Measurements from ENCODE around the gene PRCP.
"Not testable (repeated sequence)": the region's sequence is repeated elsewhere in the genome, so short reads cannot be mapped to it uniquely, and the experiment has no call there.

The PRCP gene

GRCh38 chr11:82900277-82901164 lies at the start of gene PRCP:
PRCP (minus strand) TSS chr11:82900430; CDS start chr11:82900402, 28 bp downstream.
- peak; percentile 76 for DNase-seq

DNA sequence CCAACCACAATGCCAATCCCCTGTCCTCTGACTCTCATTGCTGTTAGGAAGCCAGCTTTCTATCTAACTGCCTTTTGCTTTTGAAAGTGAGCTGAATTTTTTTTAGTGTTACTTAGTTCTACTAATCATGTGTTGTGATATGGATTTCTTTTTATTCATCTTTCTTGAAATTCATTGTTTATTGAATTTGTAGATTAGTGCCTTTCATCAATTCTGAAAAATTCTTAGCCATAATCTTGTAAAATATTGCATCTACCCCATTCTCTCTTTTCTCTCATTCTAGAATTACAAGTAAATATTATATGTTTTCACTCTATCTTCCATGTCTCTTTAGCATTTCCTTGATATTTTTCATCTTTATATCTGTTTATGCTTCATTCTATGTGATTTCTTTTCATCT lies 49.1 kb upstream of the PRCP start:
- DNase-seq, result no peak

GRCh38 chr11:82945682-82946081 lies 45.5 kb upstream of the PRCP start:
- DNase-seq, result no peak

DNA sequence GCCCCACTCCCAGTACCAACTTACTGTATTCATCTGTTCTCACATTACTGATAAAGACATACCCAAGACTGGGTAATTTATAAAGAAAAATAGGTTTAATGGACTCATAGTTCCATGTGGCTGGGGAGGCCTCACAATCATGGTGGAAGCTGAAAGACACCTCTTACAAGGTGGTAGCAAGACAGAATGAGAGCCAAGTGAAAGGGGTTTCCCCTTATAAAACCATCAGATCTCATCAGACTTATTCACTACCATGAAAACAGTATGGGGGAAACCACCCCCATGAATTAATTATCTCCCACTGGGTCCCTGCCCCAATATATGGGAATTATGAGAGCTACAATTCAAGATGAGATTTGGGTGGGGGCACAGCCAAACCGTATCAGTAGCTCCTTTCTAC lies 44.8 kb upstream of the PRCP start:
- DNase-seq, result not testable (repeated sequence)

DNA sequence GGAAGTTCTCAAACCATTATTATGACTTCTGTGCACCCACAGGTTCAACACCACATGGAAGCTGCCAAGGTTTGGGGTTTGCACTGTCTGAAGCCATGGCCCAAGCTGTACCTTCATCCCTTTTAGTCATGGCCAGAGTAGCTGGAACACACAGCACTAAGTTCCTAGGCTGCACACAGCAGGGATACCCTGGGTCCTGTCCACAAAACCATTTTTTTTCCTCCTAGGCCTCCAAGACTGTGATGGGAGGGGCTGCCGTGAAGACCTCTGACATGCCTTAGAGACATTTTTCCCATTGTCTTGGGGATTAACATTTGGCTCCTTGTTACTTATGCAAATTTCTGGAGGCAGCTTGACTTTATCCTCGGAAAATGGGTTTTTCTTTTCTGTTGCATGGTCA lies 44.0 kb upstream of the PRCP start:
- DNase-seq, result no peak

- not testable (repeated sequence) for DNase-seq
Observed at GRCh38 chr11:82943430-82943829, 43.2 kb upstream of the PRCP start.

DNA sequence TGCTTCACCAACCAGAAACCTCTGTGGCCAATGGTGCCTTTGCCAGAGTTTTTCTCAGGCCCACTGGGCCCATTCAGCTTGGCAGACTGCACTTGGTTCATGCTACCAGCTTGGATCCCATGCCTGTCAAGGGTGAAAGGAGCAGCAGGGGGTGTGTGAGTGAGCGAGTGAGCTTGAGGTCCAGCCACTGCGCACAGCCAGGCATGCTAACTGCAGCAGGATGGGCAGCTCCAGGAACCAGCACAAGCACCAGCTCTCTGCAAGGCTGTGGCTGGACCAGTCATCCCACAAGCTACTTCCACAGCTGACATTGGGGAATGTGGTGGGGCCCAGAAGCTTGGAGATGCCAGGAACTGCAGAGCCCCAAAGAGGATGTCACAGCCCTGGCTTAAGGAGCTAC lies 42.1 kb upstream of the PRCP start:
- no peak for DNase-seq

DNA sequence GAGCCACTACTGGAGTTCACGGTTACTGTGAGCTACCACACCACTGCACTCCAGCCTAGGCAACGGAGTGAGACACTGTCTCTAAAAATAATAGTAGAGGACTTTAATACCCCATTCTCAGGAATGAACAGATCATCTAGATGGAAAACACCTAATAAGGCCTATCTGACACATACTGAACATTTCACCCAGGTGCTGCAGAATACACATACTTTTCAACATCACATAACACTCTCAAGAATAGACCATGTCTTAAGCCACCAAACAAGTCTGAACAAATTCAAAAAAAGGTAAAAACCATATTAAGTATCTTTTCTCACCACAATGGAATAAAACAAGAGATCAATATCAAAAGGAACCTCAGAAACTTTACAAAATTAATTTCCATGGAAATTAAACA lies 39.2 kb upstream of the PRCP start:
- no peak for DNase-seq

GRCh38 chr11:82937554-82937953 lies 37.3 kb upstream of the PRCP start:
- no peak for DNase-seq

- no peak for DNase-seq
Observed at GRCh38 chr11:82936261-82936660, 36.0 kb upstream of the PRCP start.

GRCh38 chr11:82932564-82932963 lies 32.3 kb upstream of the PRCP start:
- no peak for DNase-seq

DNA sequence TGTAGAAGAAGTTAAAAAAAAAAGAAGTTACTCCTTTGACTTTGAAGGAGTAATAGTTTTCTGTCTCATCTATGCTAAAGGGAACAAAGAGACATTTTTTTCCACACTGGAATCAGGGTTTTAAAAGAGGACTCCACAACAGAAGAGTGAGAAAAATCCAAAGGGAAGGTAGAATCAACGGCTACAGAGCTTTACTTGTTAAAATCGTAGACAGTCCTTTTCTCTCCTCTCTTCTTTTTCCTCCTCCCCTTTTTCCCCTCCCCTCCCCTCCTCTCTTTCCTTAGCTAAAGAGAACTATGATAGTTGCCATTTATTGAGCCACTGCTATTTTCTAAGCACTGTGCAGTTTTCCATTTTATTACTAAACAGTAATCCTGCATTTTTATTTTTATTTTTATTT lies 30.5 kb upstream of the PRCP start:
- no peak for DNase-seq

DNA sequence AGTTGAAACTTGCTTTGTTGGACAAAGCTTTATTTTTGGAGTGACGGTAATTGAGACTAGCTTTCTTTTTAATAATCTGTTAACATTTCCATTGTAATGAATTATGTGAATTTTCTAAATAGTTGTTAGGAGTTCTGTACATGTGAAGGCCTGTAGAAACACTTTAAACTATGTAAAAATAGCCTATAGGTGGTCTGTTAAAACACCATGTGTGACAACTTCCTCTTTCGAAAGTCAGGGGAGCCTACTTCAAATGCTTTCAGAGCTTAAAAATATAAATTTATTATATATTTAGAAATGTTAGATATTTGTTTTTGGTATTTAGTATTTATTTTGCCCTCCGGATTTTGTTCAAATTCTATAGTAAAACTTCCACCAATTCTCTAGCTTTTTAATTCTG lies 30.0 kb upstream of the PRCP start:
- no peak for DNase-seq

GRCh38 chr11:82929121-82929520 lies 28.9 kb upstream of the PRCP start:
- no peak for DNase-seq

DNA sequence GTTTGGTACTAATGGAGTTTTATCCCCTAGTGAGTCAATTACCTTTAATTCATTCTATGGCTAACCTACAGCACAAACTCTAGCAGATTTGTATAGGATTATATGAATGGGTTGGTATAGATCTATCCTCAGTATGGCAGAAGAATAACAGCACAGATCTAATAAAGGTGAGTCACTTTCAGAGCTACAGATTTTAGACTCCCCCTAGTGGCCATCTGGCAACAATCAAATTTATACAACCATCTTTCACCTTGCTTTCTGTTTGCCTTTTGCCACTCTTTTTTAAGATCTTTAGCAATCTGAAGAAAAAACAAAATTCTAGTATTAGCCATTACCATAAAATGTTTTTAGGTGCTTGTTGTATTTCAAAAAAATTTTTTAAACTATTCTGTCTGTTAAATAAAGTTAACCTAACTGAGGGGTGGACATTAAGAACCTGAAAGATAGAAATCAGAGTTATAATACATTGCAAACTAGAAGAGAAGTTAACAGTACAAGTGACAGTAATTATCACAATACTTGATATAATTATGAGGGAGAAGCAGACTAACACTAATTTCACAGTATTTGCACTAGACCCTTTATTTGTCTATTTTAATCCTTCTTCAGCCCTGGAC lies 27.1 kb upstream of the PRCP start:
- peak; percentile 39 for DNase-seq

DNA sequence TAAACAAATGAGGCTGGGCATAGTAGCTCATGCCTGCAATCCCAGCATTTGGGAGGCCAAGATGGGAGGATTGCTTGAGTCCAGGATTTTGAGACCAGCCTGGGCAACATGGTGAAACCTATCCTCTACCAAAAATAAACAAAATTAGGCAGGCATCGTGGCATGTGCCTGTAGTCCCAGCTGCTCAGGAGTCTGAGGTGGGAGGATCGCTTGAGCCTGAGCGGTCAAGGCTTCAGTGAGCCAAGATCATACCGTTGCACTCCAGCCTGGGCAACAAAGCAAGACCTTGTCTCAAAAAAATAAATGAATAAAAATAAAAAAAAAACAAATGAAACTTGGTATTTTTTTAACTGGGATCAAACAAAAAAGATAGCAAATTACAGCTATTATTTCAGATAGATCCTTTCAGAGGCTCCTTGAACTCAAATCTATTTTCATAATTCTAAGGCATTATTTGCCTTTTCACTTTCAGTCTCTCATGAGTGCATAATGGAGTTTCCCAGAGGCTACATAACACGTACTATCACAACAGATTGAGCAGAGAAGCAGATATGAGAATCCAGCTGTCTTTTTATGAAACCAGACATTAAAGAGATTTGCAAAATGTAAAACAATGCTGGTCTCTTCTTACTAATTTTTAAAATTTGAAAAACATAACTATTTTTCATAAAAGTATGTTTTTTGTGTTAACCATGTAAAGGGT lies 24.4 kb upstream of the PRCP start:
- no peak for DNase-seq

DNA sequence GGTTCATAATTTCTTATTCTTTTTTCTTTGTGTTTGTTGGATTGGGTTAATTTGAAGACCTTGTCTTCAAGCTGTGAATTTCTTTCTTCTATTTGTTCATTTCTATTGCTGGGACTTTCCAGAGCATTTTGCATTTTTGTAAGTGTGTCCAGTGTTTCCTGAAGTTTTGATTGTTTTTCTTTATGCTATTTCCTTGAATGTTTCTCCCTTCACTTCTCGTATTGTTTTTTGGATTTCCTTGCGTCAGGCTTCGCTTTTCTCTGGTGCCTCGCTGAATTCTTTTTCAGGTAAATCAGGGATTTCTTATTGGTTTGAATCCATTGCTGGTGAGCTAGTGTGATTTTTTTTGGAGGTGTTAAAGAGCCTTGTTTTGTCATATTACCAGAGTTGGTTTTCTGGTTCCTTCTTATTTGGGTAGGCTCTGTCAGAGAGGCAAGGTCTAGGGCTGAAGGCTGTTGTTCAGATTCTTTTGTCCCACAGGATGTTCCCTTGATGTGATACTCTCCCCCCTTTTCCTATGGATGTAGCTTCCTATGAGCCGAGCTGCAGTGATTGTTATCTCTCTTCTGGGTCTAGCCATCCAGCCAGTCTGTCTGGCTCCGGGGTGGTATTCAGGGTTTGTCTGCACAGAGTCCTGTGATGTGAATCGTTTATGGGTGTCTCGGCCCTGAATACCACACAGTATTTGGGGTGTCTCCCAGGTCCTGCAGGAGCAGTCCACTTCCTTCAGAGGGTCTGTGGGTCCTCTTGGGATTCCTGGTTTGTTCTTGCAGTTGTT lies 22.4 kb upstream of the PRCP start:
- not testable (repeated sequence) for DNase-seq

DNA sequence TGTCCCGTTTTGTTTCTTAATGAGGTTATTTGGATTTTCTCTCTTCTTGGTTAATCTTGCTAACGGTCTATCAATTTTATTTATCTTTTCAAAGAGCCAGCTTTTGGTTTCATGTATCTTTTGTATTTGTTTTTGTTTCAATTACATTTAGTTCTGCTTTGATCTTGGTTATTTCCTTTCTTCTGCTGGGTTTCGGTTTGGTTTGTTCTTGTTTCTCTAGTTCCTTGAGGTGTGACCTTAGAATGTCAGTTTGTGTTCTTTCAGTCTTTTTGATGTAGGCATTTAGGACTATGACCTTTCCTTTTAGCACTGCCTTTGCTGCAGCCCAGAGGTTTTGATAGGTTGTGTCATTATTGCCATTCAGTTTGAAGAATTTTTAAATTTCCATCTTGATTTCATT lies 20.0 kb upstream of the PRCP start:
- not testable (repeated sequence) for DNase-seq

DNA sequence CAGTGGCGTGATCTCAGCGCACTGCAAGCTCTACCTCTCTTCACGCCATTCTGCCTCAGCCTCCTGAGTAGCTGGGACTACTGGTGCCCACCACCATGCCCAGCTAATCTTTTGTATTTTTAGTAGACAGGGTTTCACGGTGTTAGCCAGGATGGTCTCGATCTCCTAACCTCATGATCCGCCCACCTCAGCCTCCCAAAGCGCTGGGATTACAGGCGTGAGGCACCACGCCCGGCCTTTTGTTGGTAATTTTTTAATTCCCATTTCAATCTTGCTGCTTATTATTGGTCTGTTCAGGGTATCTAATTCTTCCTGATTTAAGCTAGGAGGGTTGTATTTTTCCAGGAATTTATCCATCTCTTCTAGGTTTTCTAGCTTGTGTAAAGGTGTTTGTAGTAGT lies 19.6 kb upstream of the PRCP start:
- DNase-seq, result not testable (repeated sequence)

DNA sequence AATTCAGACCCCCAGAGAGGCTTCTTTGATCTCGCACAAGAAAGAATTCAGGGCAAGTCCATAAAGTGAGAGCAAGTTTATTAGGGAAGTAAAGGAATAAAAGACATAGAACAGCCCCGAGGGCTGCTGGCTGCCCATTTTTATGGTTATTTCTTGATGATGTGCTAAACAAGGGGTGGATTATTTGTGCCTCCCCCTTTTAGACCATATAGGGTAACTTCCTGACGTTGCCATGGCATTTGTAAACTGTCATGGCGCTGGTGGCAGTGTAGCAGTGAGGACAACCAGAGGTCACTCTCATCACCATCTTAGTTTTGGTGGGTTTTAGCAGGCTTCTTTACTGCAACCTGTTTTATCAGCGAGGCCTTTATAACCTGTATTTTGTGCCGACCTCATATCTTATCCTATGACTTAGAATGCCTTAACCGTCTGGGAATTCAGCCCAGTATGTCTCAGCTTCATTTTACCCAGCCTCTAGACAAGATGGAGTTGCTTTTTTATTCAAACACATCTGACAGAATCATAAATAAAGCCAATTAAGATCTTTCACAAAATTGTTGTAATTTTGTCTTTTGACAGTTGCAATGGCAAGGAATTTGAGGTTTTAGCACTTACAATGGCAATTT lies 8.9 kb upstream of the PRCP start:
- DNase-seq, result no peak

DNA sequence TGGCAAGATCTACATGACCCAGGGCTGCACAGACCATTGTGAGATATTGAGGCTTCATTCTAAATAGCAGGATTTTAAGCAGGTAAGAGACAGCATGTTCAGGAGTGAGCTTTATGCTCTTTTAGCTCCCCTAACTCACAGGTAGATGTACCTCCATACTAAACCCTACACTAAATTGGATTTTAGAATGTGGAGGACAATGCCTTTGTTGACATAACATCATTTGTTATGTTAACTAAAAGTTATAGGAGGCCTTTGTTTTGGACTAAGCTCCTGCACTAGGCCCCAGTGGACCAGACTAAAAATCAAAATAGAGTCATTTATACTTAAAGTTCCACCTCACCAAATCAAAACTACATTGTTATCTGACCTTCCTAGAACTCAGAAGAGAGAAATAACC lies 8.1 kb upstream of the PRCP start:
- DNase-seq, result no peak

DNA sequence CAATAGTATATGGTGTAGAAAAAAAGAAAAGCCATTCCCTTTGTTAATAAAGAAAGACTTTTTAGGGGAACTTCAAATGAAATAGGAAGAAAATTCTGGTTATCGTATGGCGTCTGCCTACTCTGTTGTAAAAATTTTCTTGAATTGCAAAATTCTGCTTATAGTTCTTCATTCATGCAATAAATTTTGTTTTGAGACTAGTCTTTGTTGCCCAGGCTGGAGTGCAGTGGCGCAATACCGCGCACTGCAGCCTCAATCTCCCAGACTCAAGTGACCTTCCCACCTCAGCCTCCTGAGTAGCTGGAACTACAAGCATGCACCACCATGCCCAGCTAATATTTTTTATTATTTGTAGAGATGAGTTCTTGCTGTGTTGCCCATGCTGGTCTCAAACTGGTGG lies 7.1 kb upstream of the PRCP start:
- no peak for DNase-seq

DNA sequence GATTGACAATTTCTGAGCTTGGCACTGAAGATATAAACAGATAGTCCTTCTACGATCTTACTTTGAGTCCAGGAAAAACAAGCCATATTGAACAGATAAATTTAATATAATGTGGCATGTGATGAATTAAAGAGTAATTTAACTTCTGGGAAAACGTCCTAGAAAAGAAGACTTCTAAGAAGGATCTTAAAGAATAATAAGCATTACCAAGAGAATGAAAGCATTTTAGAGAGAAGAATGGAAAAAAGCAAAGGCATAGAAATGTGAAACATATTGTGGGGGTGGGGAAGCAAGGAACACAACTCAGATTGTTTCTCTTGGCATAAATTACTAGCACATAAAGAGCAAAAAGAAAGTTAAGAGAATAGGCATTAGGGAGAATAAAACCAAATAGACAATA lies 6.7 kb upstream of the PRCP start:
- DNase-seq, result no peak
